GM12801 (cell line): Measurements from ENCODE around the gene PAQR9.

Source experiments
- TF ChIP-seq, protein P1 (sequence below): IDR thresholded peaks from one replicate; pipeline ENCODE4 v1.5.1; 2011; ENCODE audit warnings: control low read depth; ENCODE audit not compliant: insufficient read length; ENCODE audit errors: extremely low read depth

PAQR9 gene, protein sequence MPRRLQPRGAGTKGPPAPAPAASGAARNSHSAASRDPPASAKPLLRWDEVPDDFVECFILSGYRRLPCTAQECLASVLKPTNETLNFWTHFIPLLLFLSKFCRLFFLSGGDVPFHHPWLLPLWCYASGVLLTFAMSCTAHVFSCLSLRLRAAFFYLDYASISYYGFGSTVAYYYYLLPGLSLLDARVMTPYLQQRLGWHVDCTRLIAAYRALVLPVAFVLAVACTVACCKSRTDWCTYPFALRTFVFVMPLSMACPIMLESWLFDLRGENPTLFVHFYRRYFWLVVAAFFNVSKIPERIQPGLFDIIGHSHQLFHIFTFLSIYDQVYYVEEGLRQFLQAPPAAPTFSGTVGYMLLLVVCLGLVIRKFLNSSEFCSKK

DNA sequence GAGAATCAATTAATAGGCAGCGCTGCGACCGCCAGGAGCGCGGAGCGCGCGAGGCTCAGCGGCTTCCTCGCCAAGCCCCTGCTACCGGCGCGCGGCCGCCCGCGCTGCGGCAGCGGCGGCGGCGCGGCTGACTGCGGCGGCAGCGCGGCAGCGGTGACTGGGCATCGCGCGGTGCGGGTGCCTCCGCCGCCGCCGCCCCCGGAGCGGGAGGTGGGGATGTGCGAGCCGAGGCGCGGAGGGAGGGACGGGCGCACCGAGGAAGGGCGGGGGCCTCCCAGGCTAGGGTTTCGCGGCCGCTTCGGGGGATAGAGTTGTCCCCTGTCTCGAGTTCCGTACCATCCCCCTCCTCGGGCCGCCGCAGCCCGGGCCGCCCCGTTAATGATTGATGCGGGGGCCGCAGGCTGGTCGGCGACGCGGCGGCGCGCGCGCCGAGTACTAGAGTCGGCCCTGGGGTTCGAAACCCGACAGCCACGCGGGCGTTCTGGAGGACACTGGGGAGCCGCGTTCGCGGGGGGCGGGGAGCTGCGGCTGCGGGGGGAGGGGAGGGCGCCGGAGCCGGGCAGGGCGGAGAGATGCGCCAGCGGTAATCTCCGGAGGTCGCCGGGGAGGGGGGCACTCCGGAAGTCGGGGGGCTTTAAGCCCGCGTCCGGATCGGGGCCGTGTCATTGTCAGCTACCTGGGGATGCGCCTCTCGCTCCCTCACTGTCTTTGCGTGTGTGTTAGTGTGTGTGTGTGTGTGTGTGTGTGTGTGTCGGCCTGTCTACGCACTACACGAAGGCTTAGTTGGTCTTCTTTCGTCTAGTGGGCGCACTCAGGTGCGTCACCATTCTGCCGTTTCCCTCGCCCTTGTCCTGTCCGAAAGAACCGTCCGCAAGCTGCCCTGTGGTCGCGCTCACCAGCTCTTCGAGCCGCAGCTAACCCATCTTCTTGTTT, at the start of gene PAQR9:
Gene PAQR9, minus strand, starts transcription at position 159 of the 933 bp plus-strand sequence. CDS start 338 bp downstream, outside the sequence.
- TF ChIP-seq, protein P1, sequence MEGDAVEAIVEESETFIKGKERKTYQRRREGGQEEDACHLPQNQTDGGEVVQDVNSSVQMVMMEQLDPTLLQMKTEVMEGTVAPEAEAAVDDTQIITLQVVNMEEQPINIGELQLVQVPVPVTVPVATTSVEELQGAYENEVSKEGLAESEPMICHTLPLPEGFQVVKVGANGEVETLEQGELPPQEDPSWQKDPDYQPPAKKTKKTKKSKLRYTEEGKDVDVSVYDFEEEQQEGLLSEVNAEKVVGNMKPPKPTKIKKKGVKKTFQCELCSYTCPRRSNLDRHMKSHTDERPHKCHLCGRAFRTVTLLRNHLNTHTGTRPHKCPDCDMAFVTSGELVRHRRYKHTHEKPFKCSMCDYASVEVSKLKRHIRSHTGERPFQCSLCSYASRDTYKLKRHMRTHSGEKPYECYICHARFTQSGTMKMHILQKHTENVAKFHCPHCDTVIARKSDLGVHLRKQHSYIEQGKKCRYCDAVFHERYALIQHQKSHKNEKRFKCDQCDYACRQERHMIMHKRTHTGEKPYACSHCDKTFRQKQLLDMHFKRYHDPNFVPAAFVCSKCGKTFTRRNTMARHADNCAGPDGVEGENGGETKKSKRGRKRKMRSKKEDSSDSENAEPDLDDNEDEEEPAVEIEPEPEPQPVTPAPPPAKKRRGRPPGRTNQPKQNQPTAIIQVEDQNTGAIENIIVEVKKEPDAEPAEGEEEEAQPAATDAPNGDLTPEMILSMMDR, result no peak

DNA sequence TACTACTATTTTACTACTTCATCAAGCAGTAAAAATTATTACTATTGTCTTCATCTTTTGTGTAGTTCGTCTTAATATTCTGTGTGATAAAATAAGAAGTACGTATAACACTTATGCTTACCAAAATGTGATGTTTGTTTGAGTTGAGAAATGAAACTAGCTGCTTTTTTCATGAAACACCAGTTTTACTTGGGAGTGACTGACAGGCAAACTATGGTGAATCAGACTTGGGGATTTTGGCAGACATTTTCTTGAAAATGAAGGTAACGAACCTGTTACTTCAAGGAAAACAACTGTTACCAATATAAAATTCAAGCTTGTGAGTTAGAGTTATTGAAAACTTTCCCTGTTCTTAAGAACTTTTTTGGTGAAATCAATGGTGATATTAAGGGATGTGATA, 48.2 kb upstream of the PAQR9 start:
- TF ChIP-seq, protein P1, result no peak

DNA sequence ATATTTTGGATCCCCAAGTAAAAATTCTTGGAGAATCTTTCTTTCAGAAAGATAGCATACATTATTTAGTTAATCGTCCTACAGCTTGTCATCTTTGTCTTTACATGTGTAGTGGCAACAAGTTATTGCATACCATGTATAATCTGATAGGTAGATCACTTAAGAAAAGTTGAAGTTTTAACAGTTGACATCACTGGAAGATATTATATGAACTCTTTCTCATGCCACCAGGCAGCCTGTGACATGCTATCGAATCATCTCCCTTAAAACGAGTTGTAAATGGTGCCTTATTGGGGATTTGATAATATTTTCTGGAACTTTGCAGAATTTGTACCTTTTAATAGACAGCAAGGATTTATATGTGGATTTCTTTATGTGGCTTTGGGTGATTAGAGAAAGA, 46.5 kb upstream of the PAQR9 start:
- TF ChIP-seq, protein P1, result no peak

DNA sequence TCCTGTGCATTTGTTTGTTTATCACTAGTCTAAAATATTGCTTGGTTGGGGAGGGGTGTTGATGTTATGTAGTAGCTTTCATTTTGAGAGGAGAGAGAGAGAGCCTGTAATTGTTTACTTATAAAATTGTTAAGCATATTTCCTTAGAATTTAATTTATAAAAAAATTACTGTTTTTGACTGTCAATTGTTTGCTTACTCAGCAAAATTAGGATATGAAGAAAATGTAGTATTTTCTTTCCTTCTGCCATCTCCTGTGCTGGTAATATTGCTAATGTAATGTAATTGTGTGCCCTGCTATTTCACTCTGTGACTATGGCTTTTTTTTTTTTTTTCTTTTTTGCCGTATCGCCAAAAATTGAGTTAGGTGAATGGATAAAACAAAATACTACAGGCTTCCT, 41.3 kb upstream of the PAQR9 start:
- TF ChIP-seq, protein P1, result no peak

DNA sequence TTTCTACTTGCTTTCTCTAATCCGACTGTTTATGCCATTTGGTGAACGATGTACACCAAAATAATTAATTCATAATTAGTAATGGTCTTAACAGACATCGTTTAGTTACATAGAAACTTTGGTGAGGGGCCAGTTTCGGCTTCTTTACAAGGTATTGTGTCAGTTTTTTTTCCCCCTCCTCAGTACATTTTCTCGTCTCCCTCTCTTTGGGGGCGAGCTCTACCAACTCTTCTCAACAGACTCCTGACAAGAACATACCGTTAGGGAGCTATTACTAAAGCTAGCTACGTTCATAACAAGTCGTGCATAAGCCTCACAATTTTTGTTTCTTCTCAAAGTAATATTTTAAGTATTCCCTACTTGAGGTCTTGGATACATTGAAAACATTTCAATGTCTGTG, 39.3 kb upstream of the PAQR9 start:
- TF ChIP-seq, protein P1, result no peak

DNA sequence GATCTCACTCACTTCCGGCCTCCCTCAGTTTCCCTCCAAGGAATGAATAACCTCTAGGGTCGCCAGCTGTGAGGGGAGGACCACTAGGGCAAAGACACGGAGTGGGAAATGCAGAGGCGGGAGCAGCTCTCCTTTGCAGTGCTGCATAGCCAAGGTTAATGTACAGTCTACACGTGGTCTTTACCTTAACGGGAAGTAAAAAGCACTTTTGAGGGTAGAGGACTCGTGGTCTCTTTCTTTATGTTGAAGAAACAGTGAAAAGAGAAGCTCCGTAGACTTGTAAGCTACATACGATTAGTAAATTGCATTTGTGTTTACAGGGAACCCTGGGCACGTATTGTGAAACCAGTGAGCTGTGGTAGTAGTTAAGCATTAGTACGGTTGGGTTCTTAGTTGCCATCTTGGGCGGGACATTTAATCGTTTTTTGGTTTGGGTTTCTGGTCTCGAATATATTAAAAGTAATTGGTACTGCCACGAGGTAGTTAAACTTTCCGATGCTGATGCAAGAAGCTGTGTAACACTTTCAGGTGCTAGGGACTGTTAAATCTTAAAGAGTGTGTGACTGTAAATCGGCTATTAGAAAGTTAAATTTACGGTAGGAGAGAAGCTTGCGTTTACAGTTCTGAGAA, 38.7 kb upstream of the PAQR9 start:
- TF ChIP-seq, protein P1, result no peak
